Stimulated activated CD8-positive, alpha-beta memory T cell treated with anti-CD3 and anti-CD28 coated beads, Interleukin-2, amount 100 ng/mL, for 48 hours (primary cell): ENCODE data around the gene TSEN2.
"Not testable (repeated sequence)": the region's sequence is repeated elsewhere in the genome, so short reads cannot be mapped to it uniquely, and the experiment has no call there.

Source experiments
- DNase-seq, 2 donors: peaks; one replicate each; pipeline ENCODE4 v3.0.0-alpha.2; 2020; ENCODE audit warnings: low read depth in 2 of 2

TSEN2 gene

GRCh38 chr3:12472000-12472610 lies 12.2 kb upstream of the TSEN2 start:
- DNase-seq = no peak

GRCh38 chr3:12472796-12473195 lies 11.5 kb upstream of the TSEN2 start:
- DNase-seq = no peak

GRCh38 chr3:12473511-12473910 lies 10.8 kb upstream of the TSEN2 start:
- no peak for DNase-seq

GRCh38 chr3:12476238-12476897 lies 7.9 kb upstream of the TSEN2 start:
- no peak for DNase-seq

GRCh38 chr3:12477256-12477655 lies 7.0 kb upstream of the TSEN2 start:
- DNase-seq = no peak

- DNase-seq = no peak
Measured at GRCh38 chr3:12478326-12478725, 6.0 kb upstream of the TSEN2 start.

GRCh38 chr3:12479198-12479597 lies 5.1 kb upstream of the TSEN2 start:
- not testable (repeated sequence) for DNase-seq

GRCh38 chr3:12479919-12480427 lies 4.3 kb upstream of the TSEN2 start:
- DNase-seq = no peak

- no peak for DNase-seq
Measured at GRCh38 chr3:12483410-12483809, 870 bp upstream of the TSEN2 start.

- DNase-seq = no peak
Measured at GRCh38 chr3:12483872-12484197, 445 bp upstream of the TSEN2 start.

- no peak for DNase-seq
Measured at GRCh38 chr3:12484983-12485327, 675 bp downstream of the TSEN2 start.

- no peak for DNase-seq
Measured at GRCh38 chr3:12486001-12486400, 1.7 kb downstream of the TSEN2 start.

GRCh38 chr3:12486916-12487315 lies 2.6 kb downstream of the TSEN2 start:
- DNase-seq = no peak

GRCh38 chr3:12487336-12487735 lies 3.1 kb downstream of the TSEN2 start:
- no peak for DNase-seq

GRCh38 chr3:12487786-12488185 lies 3.5 kb downstream of the TSEN2 start:
- DNase-seq = no peak

GRCh38 chr3:12489368-12489767 lies 5.1 kb downstream of the TSEN2 start:
- no peak for DNase-seq

- no peak for DNase-seq
Measured at GRCh38 chr3:12489832-12490231, 5.6 kb downstream of the TSEN2 start.

GRCh38 chr3:12490547-12490946 lies 6.3 kb downstream of the TSEN2 start:
- DNase-seq = no peak

- DNase-seq = no peak
Measured at GRCh38 chr3:12495749-12496452, 11.6 kb downstream of the TSEN2 start.

GRCh38 chr3:12496453-12496761 lies 12.1 kb downstream of the TSEN2 start:
- DNase-seq = no peak

GRCh38 chr3:12499474-12499873 lies 15.2 kb downstream of the TSEN2 start:
- no peak for DNase-seq

GRCh38 chr3:12501360-12502020 lies 17.2 kb downstream of the TSEN2 start:
- DNase-seq = no peak
